AG09319 (cell line): ENCODE data around the gene FLAD1.

Experiments used
- DNase-seq: peaks from one replicate; pipeline ENCODE4 v3.0.0-alpha.2; 2010; ENCODE audit warnings: low read depth; ENCODE audit errors: extremely low read depth
- CTCF ChIP-seq: IDR thresholded peaks from 2 replicates; pipeline ENCODE4 v1.5.1; 2011; ENCODE audit warnings: low read depth, mild to moderate bottlenecking, inconsistent platforms, low read length, moderate library complexity

FLAD1 gene

GRCh38 chr1:154988058-154988954, 5.2 kb downstream of the FLAD1 start:
- no peak for DNase-seq
- TF ChIP-seq CTCF, result no peak

GRCh38 chr1:154989195-154989860, 6.2 kb downstream of the FLAD1 start:
- DNase-seq, result no peak
- TF ChIP-seq CTCF, result no peak

- no peak for DNase-seq
- TF ChIP-seq CTCF, result no peak
Observed at GRCh38 chr1:154990276-154990675, 7.1 kb downstream of the FLAD1 start.

GRCh38 chr1:154992721-154993571, 9.8 kb downstream of the FLAD1 start:
- TF ChIP-seq CTCF, result peak; percentile 16
- DNase-seq, result no peak

GRCh38 chr1:154993572-154994268, 10.6 kb downstream of the FLAD1 start, which contains the start of gene LENEP:
Gene LENEP, plus strand, starts transcription at chr1:154993586. Its CDS starts 22 bp downstream, at chr1:154993608.
- TF ChIP-seq CTCF, result no peak
- DNase-seq, result no peak

GRCh38 chr1:154994269-154994587, 11.1 kb downstream of the FLAD1 start:
- TF ChIP-seq CTCF, result no peak
- DNase-seq, result no peak
